Common myeloid progenitor, CD34-positive (primary cell): ENCODE results near the gene ANKRD13A.

ENCODE experiments used
- CTCF ChIA-PET: fragments of 350-600 bp; sonication (Branson Sonifier 250); formaldehyde crosslinking; loops from one replicate; lab custom pipeline; 2021; ENCODE audit warnings: antibody characterized with exemption; lab: Charles Lee
- POLR2A ChIA-PET: fragments of 350-600 bp; sonication (Branson Sonifier 250); formaldehyde crosslinking; loops from one replicate; lab custom pipeline; 2021; ENCODE audit warnings: antibody characterized with exemption; lab: Charles Lee
- DNase-seq, 3 donors: peaks; one replicate each; pipeline versions ENCODE4 v3.0.0 to v3.0.0-alpha.2; 2013
- H3K27ac ChIP-seq, 2 experiments: 1 replicate in 1 of 2; 2 replicates in 1 of 2; pipeline ENCODE4 v1.7.0; 2013; ENCODE audit warnings: inconsistent platforms in 2 of 2, low read length in 2 of 2, mild to moderate bottlenecking in 2 of 2, low read depth in 1 of 2, moderate library complexity in 1 of 2; ENCODE audit not compliant: severe bottlenecking in 2 of 2, insufficient read depth in 1 of 2, poor library complexity in 1 of 2
- H3K27me3 ChIP-seq, 5 experiments: replicated peaks in 2 of 5; 1 replicate in 3 of 5; 2 replicates in 2 of 5; pipeline versions ENCODE4 v1.6.1 to v1.7.0; 2013; ENCODE audit warnings: low read length in 4 of 5, mild to moderate bottlenecking in 2 of 5, moderate library complexity in 2 of 5, inconsistent platforms in 1 of 5; ENCODE audit not compliant: insufficient read depth in 5 of 5, control insufficient read depth in 4 of 5
- H3K36me3 ChIP-seq, 4 experiments: 1 replicate in 2 of 4; 2 replicates in 2 of 4; pipeline versions ENCODE4 v1.6.1 to v1.7.0; 2013; ENCODE audit warnings: low read length in 3 of 4, control low read depth in 1 of 4, mild to moderate bottlenecking in 1 of 4; ENCODE audit not compliant: control insufficient read depth in 4 of 4, insufficient read depth in 4 of 4
- H3K4me1 ChIP-seq, 4 experiments: 1 replicate in 3 of 4; 2 replicates in 1 of 4; pipeline versions ENCODE4 v1.6.1 to v1.7.1; 2013; ENCODE audit warnings: low read length in 3 of 4, mild to moderate bottlenecking in 3 of 4, control low read depth in 1 of 4, inconsistent platforms in 1 of 4, moderate library complexity in 1 of 4; ENCODE audit not compliant: control insufficient read depth in 4 of 4, insufficient read depth in 4 of 4; ENCODE audit errors: control extremely low read depth in 1 of 4
- H3K4me3 ChIP-seq, 7 experiments: 1 replicate in 4 of 7; 2 replicates in 3 of 7; pipeline versions ENCODE4 v1.5.1 to v1.7.0; 2013; ENCODE audit warnings: mild to moderate bottlenecking in 7 of 7, low read length in 6 of 7, moderate library complexity in 6 of 7, inconsistent platforms in 2 of 7, low read depth in 2 of 7, control low read depth in 1 of 7; ENCODE audit not compliant: insufficient read depth in 4 of 7, control insufficient read depth in 1 of 7; ENCODE audit errors: extremely low read depth in 1 of 7
- H3K9me3 ChIP-seq, 5 experiments: 1 replicate in 4 of 5; 2 replicates in 1 of 5; pipeline versions ENCODE4 v1.6.1 to v1.7.1; 2013; ENCODE audit warnings: low read length in 4 of 5, mild to moderate bottlenecking in 2 of 5, inconsistent platforms in 1 of 5, low read depth in 1 of 5, moderate library complexity in 1 of 5; ENCODE audit not compliant: control insufficient read depth in 4 of 5, insufficient read depth in 2 of 5; ENCODE audit errors: control extremely low read depth in 1 of 5
- WGBS: methylation state at CpG from one replicate; pipeline ENCODE4 v1.1.5; 2013; ENCODE audit not compliant: insufficient coverage; 5-methylcytosine and 5-hydroxymethylcytosine counted together

ANKRD13A gene

GRCh38 chr12:109989380-109989779, 9.8 kb upstream of the ANKRD13A start:
- H3K27me3 ChIP-seq, result no peaks in the 10 kb centered on the region
- H3K9me3 ChIP-seq, result no peaks in the 10 kb centered on the region
- WGBS, result 100% methylated on average over 3 of the region's 5 CpGs
- DNase-seq, result no peak
- H3K4me3 ChIP-seq, result no peak overlapping the region
- H3K4me1 ChIP-seq, result peaks cover 4 to 19% (median 15%) of the 10 kb centered on the region in 4 experiments
- H3K36me3 ChIP-seq, result peaks cover 17 to 67% (median 50%) of the 10 kb centered on the region in 4 experiments
- ChIA-PET POLR2A (no interaction called here), CTCF (interaction anchor here (1.0 kb wide), 1 partner anchor 15 kb away, joined by 3 read pairs; no protein-coding TSS in a partner anchor)
- H3K27ac ChIP-seq, result no peak overlapping the region

DNA sequence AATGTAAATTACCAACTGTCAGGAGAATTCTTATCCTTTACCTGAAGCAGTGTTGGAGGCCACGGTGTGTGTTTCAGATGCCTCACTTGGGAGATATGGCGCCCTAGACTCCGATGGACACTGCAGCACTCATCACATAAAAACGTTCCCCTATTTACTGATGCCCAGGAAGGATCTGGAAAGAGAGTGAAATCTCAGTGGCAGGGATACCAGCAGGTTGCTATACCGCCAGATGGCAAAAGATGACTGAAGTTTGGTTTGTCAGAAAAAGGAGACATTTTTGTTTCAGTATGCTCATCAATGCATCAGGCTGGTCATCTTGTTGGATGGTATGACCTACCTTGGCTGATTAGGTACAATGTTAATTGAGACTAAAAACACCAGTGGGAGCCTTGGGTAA, 7.6 kb upstream of the ANKRD13A start:
- H3K4me1 ChIP-seq, result peaks cover 18 to 35% (median 29%) of the 10 kb centered on the region in 4 experiments
- H3K27ac ChIP-seq, result no peak overlapping the region
- peaks cover 14 to 53% (median 33%) of the 10 kb centered on the region in 4 experiments for H3K36me3 ChIP-seq
- 100% methylated on average over 1 of the region's 5 CpGs for WGBS
- ChIA-PET POLR2A (no interaction called here), CTCF (interaction anchor here (0.6 kb wide), 1 partner anchor 138 kb away, joined by 3 read pairs; no protein-coding TSS in a partner anchor)
- no peaks in the 10 kb centered on the region for H3K27me3 ChIP-seq
- H3K4me3 ChIP-seq, result no peak overlapping the region
- DNase-seq, result no peak
- H3K9me3 ChIP-seq, result no peaks in the 10 kb centered on the region

DNA sequence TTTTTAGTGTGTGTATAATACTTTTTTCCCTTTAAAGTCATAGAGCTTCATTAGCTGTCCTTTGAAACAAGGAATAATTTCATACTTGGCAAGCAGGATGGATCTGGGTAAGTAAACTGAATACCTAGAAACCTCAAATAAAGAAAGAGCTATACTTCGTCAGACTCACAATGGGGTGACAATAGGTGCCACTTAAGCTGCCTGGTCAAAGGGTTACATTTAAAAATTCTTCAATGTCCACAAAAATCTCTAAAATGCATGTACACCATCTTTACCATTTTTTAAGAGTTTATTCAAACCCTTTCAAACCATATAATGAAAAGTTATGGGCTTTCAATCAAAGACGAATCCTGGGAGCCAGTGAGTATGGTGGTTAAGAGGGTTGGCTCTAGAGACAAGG, 6.1 kb upstream of the ANKRD13A start:
- POLR2A ChIA-PET, result interaction anchor here (0.6 kb wide), 1 partner anchor 148 kb away, joined by 3 read pairs; no protein-coding TSS in a partner anchor
- H3K4me3 ChIP-seq, result no peak overlapping the region
- H3K27me3 ChIP-seq, result no peaks in the 10 kb centered on the region
- no peaks in the 10 kb centered on the region for H3K9me3 ChIP-seq
- DNase-seq, result no peak
- H3K27ac ChIP-seq, result peak overlapping the region in 1 of 2 experiments; percentile 19
- CTCF ChIA-PET, result interaction anchor here (1.1 to 1.2 kb wide), 2 partner anchors 11 to 16 kb away, joined by 3 read pairs; no protein-coding TSS in a partner anchor
- peaks cover 12 to 39% (median 27%) of the 10 kb centered on the region in 4 experiments for H3K36me3 ChIP-seq
- WGBS, result 100% methylated on average over 1 of the region's 2 CpGs
- H3K4me1 ChIP-seq, result peaks cover 21 to 46% (median 33%) of the 10 kb centered on the region in 4 experiments

DNA sequence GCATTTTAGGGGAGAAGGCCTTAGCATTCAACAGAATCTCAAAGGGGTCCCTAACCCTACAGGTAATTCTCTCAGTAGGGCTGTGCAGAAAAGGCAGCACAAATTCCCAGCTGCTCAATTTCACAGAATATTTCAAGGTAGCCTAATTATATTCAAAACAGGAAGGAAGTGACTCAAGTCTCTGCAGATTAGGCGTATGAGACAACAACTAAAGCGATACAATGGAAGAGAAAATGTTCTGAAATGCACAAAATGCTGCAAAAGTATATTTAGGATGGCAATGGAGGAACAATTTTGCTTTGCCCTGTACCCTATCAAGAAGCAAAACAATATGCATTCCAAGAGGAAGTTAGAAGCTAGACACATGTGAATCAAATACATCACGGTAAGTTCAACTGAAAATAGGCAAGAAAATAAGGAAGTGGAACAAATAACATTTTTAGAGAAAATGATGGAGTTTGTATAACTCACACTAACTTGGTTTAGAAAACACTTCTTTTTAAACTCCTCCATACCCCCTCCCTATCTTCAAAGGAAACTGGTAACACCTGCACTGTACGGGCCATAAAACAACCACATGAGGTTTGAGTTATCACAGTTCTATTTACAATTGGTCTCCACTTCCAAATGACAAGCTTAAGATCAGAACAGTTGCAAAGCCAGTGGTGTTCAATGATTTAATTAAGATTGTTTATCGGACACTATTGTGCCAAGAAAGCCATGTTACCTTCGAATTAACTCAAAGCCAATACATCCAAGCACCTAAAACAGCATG, 4.6 kb upstream of the ANKRD13A start:
- ChIA-PET CTCF (interaction anchor here (0.9 to 1.8 kb wide), 3 partner anchors 10 to 190 kb away, joined by 3 to 6 read pairs (median 5); no protein-coding TSS in a partner anchor), POLR2A (interaction anchor here (0.5 kb wide), 1 partner anchor 18 kb away, joined by 3 read pairs; no protein-coding TSS in a partner anchor)
- H3K27me3 ChIP-seq, result no peaks in the 10 kb centered on the region
- peaks cover 28 to 52% (median 39%) of the 10 kb centered on the region in 4 experiments for H3K4me1 ChIP-seq
- peak overlapping the region in 6 of 7 experiments; percentile 64 to 93 (median 82) for H3K4me3 ChIP-seq
- no CpG with 5 or more reads among the region's 6 CpGs for WGBS
- no peaks in the 10 kb centered on the region for H3K9me3 ChIP-seq
- peaks cover 10 to 26% (median 19%) of the 10 kb centered on the region in 4 experiments for H3K36me3 ChIP-seq
- peak overlapping the region; percentile 56 to 89 for H3K27ac ChIP-seq
- DNase-seq, result peak; percentile 33 to 75 (median 61)

DNA sequence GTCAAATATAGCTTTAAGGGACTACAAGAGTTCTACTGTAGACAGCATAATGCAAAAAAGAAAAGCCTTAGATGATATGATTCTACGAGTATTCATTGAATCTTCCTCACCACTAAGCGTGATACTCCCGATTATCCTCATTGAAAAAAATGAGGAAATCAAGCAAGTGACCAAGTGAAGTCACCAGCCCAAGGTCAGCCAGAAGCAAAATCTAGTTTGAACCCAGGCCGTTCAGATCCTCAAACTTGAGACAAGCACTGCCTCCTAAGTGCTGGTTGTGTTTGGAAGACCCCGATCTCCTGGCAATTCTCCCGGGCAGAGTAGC, 3.9 kb upstream of the ANKRD13A start:
- ChIA-PET CTCF (interaction anchor here (0.9 to 1.8 kb wide), 3 partner anchors 11 to 191 kb away, joined by 3 to 6 read pairs (median 5); no protein-coding TSS in a partner anchor), POLR2A (no interaction called here)
- Histone ChIP-seq H3K27me3 (no peaks in the 10 kb centered on the region), H3K36me3 (peaks cover 7 to 20% (median 13%) of the 10 kb centered on the region in 4 experiments), H3K4me1 (peaks cover 34 to 57% (median 44%) of the 10 kb centered on the region in 4 experiments), H3K9me3 (no peaks in the 10 kb centered on the region), H3K27ac (peak overlapping the region; percentile 56 to 89), H3K4me3 (peak overlapping the region; percentile 64 to 93 (median 81))
- DNase-seq, result no peak
- 0% methylated on average over 3 of the region's 6 CpGs for WGBS

DNA sequence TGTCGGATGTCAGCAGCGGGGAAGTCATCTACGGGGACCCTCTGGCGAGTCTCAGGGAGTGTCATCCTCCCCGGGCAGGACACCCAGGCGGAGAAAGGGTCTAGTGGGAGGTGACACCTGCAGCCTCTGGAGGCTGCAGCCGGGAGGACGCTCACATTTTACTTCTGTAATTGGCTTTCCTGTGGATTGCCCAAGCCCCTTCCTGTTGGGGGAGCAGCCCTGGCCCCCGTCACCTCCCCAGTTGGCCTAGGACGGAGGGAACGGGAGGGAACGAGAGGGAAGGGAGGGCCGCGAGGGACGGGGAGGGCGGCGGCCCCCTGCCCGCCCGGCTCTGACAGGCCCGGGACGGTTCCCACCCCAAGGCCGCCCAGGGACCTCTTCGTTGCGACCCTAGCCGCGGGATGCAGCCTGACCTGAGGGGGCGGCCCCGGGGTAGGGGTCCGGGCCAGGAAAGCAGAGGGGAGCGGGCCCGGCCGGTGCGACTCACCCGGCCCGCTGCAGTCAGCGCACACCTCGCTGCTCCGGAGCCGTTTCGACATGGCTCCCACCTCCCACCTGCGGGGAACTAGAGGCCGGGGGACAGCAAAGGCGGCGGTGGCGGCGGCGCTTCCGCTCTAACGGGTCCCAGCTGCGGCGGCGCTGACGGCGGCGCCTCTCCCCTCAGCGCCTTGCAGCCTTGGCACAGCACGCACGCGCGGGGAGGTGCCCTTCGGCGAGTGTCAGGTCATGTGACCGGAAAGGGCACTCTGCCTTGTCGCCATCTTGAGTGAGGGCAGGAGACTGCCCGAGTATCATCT, 3.3 kb upstream of the ANKRD13A start, which contains the start of gene GIT2:
TSS of gene GIT2 (minus strand) at position 683 of the 797 bp plus-strand sequence. CDS start at position 539, 144 bp downstream.
- peaks cover 38 to 60% (median 46%) of the 10 kb centered on the region in 4 experiments for H3K4me1 ChIP-seq
- under 1% methylated on average over 44 of the region's 65 CpGs for WGBS
- peak; percentile 93 to 96 (median 96) for DNase-seq
- peak within 1 kb of the TSS; percentile 56 to 89 for H3K27ac ChIP-seq
- H3K36me3 ChIP-seq, result peaks cover 4 to 15% (median 8%) of the 10 kb centered on the region in 4 experiments
- POLR2A ChIA-PET, result no interaction called here
- H3K27me3 ChIP-seq, result no peaks in the 10 kb centered on the region
- H3K9me3 ChIP-seq, result no peaks in the 10 kb centered on the region
- CTCF ChIA-PET, result interaction anchor here (0.9 to 1.8 kb wide), 2 partner anchors 13 to 191 kb away, joined by 3 to 6 read pairs; no protein-coding TSS in a partner anchor
- peak within 1 kb of the TSS; percentile 64 to 93 (median 81) for H3K4me3 ChIP-seq
